GM18520 (cell line): Measurements from ENCODE around the gene RBM42.
"Not testable (repeated sequence)": the region's sequence is repeated elsewhere in the genome, so short reads cannot be mapped to it uniquely, and the experiment has no call there.

ENCODE experiments used
- ATAC-seq: cut with Tn5 transposase; IDR thresholded peaks from one replicate; pipeline ENCODE4 v1.9.1; 2021; ENCODE audit not compliant: unreplicated experiment

The RBM42 gene

DNA sequence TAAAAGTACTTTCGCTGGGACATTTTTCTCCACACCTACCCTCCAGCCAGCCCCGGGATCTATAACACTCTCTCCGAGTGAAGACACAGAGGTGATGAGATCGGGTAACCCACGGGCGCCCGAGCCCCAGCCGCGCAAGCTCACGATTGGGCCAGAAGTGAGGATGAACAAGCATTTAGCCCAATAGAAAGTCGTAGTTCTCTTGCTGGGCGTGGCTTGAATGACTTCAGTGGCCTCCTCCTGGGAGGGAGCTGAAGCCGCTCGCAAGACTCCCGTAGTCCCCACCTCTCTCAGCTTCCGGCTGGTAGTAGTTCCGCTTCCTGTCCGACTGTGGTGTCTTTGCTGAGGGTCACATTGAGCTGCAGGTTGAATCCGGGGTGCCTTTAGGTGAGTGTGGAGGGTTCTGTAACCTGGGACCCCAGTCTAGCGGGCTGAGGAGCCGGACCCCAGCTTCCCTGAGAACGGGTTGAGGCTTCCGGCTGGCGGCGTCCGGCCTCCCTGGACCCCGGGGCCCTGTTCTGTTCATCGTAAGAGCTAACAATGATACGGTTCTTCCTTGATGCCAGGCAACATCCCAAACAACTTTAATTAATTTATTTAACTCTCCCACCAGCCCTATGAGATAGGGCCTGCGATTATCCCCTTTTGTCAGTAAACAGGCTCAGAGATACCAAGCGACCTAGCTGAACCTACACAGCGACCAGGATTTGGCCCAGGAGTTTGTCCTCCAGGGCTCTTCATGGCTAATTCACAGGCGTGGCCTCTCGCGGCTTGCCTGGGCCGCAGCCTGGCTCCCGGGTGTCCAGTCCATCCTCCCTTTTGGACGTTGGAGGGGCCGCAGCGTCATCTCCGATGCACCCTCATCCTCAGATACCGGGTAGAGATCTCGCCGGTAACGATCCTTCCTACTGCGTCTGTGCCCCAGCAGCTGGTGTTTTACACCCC is 19.5 kb downstream of the RBM42 start, which contains the start of gene COX6B1:
Gene COX6B1, plus strand, starts transcription at position 307 of the 945 bp plus-strand sequence. CDS start 2,921 bp downstream, outside the sequence.
- peak; percentile 65 for ATAC-seq

DNA sequence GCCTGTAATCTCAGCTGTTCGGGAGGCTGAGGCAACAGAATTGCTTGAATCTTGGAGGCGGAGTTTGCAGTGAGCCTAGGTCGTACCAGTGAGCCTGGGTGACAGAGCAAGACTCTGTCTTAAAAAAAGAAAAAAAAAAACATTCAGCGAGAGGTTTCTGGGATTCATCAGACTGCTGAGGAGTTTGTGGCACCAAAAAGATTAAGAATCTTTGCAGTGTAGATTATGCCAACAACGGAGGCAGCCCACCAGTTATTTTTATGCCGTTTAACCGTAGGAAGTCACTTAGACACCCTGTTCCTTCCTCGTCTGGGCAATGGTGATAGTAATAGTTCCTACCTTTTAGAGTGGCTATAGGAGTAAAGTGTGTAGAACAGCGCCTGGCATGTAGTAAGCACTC is 21.7 kb downstream of the RBM42 start:
- ATAC-seq, result no peak

DNA sequence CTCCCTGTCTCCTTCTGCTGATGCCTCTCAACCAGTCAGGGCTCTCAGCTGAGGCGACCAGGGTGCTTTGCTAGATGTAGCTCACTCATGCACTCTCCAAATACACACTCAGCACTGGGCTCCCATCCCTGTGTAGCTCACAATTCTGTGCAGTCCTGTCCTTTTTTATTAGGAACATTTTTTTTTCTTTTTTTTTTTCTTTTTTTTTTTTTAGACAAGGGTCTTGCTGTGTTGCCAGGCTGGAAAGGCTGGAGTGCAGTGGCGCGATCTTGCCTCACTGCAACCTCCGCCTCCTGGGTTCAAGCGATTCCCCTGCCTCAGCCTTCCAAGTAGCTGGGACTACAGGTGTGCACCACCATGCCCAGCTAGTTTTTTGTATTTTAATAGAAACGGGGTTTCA is 26.0 kb downstream of the RBM42 start:
- not testable (repeated sequence) for ATAC-seq

DNA sequence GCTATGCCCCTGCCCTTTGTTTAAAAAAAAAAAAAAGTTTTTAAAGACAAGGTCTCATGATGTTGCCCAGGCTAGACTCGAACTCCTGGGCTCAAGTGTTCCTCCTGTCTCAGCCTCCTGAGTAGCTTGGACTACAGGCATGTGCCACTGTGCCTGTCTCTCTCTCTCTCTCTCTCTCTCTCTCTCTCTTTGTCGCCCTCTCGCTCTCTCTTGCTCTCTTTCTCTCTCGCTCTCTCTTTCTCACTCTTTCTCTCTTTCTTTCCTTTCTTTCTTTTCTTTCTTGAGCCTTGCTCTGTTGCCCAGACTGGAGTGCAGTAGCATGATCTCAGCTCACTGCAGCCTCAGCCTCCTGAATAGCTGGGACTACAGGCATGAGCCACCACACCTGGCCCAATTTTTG is 26.8 kb downstream of the RBM42 start:
- ATAC-seq, result no peak

DNA sequence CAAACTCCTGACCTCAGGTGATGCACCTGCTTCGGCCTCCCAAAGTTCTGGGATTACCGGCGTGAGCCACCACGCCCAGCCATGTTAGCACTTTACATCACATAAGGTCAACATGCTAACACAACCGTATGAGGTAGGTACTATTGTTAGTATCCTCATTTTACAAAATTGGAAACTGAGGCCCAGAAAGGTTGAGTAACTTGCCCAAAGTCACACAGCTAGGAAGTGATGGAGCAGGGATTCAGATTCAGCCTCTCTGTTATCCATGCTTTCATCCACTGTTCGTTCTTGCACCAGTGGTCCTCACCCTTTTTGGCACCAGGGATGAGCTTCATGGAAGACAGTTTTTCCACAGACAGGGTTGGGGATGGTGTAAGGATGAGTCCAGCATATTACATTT is 27.9 kb downstream of the RBM42 start:
- no peak for ATAC-seq

DNA sequence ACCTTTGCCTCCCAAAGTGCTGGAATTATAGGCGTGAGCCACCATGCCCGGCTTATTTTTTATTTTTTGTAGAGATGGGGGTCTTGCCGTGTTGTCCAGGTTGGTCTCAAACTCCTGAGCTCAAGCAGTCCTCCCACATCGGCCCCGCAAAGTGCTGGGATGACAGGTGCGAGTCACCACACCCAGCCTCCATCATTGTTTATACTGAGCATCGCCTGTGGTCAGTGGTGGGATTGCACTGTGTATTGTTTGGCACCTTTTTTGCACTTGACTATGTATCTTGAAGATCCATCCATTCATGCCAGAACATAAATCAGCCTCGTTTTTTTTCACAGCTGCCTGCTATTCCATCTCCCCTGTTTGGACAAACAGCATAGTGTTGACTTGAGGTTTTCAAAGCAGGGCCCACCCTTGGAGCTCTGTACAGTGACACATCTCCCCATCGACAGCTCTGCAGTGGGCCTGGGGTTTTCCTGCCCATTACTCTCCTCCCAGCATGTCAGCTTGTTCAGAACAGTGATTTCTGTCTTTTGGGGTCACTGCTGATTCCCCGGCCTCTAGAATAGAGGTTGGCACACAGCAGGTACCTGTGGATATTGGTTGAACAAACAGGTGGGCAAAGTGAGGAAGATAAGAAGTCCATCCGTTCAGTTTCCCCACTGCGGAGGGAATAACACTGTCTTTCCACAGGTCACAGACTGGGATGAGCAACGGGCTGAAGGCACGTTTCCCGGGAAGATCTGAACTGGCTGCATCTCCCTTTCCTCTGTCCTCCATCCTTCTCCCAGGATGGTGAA is 29.3 kb downstream of the RBM42 start:
- no peak for ATAC-seq

DNA sequence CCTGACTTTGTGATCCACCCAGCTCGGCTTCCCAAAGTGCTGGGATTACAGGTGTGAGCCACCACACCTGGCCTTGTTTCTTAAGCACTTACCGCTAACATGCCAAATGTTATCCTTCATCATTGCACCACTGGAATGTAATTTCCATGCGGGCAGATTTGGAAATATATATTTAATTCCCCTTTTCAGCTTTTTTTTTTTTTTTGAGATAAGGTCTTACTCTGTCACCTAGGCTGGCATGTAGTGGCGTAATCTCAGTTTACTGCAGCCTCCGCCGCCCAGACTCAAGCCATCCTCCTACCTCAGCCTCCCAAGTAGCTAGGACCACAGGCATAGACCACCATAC is 33.1 kb downstream of the RBM42 start:
- no peak for ATAC-seq

DNA sequence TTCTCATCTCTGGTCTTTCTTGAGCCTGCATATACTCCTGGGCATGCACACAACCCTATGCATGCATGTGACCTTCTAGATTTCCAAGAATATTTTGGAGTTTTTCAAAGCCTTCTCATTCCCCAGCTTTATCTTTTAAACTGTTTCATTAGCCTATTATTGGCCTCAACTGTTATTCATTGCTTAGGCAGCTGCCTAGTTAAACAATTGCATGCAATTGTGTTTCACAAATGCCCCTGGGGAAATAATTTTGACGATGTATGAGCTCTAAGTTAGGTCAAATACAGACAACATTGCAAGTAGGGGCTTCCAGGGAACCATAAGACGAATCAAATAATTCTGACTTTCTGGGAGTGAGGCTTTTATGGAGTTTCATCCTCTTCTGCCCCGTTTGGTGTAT is 35.1 kb downstream of the RBM42 start:
- no peak for ATAC-seq

DNA sequence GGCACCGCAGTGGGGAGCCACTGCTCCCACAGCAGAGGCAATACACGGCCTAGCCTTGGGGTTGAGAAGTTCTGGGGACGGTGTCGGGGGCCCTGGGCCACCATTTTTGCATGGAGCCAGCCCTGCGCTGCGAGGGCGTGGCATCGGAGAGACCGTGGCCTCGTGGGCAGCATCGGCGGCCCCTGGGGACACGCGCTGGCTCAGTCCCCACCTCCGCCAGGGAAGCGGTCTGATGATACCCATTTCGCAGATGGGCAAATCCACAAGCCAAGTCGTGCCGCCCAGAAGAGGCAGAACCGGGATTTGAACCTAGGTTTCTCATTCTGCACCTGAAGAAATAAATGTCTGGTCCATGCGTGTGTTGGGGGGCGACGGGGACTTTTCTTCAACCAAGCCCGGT is 36.3 kb downstream of the RBM42 start:
- ATAC-seq, result no peak

DNA sequence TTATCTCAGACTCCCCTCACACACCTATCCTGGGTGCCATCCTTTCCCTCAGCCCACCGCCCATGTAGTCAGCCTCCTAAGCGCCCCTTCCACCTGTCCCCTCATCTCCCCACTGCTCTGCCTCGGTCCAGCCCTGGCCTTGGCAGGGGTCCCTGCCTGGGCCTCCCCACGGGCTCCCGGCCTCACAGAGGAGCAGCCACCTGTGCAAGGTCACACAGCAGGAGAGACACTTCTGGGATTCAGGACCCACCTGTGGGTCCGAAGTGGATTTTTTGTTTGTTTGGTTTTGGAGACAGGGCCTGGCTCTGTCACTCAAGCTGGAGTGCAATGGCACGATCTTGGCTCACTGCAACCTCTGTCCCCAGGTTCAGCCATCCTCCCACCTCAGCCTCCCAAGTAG is 36.8 kb downstream of the RBM42 start:
- ATAC-seq, result no peak

DNA sequence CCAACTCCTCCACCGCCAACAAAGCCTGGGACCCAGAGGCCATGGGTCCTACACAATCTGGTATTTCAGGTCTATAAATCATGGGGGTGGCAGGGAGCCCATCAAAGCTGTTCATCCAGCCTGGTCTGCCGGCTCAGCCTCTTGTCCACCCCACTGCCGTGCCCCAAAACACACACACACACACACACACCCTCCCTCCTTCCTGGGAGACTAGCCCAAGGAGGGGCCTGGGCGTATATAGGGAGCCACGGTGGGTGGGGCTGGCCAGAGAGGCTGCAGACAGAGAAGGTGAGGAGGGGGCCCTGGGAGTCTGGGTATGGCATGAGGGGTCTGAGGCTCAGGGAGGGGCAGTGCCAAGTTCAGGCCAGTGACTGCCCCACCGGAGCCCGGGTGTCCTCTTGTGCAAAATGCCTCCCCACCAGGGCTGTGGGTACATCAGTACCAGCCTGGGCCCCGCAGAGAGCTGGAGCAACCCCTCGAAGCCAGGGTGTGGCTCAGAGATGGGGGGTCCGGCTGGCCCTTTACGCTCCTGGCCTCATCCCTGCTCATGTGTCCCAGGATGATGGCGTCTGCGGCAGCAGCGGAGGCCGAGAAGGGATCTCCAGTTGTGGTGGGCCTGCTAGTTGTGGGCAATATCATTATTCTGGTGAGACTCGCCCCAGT is 37.5 kb downstream of the RBM42 start, which contains the start of gene UPK1A:
Gene UPK1A, plus strand, starts transcription at position 267 of the 663 bp plus-strand sequence. Its CDS starts 296 bp downstream, at position 563.
- ATAC-seq, result no peak

DNA sequence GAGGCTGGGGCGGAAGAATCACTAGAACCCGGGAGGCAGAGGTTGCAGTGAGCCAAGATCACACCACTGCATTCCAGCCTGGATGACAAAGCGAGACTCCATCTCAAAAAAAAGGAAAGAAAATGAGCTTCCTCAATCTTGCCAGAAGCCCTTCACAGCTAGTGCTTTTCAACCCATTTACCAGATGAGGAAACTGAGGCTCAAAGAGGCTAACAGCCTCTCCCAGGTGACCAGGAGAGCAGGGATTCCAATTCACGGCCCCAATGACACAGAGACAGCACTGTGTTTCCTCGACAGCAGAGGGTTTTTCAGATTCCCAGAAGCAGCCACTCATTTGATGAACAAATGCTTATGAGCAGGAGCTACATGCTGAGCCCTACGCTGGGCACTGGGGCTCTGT is 40.7 kb downstream of the RBM42 start:
- ATAC-seq, result no peak

DNA sequence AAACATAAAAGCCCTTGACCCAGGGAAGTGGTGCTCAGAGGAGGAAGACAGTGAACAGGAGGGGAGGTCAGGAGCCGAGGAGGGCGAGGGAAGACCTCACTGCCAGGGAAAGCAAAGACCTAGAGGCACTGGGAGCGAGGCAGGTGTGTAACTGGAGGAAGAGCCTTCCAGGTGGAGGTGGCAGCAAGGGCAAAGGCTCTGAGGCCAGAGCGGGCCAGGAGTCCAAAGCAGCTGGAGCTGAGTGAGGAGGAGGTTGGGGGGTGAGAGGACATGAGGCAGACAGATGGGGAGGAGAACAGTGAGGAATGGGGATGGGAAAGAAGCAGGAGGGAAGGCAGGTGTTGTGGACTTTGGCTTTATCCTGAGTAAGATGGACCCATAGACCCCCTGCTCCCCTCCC is 41.1 kb downstream of the RBM42 start:
- ATAC-seq, result no peak

DNA sequence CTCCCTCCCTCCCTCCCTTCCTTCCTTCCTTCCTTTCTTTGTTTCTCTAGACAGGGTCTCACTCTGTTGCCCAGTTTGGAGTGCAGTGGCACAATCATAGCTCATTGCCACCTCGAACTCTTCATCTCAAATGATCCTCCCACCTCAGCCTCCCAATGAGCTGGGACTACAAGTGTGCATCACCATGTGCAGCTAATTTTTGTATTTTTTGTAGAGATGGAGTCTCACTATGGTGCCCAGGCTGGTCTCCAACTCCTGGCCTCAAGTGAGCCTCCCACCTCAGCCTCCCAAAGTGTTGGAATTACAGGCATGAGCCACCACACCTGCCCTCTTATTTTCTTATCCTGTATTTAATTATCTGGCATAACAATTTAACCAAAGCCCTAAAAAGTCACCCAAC is 41.9 kb downstream of the RBM42 start:
- no peak for ATAC-seq

DNA sequence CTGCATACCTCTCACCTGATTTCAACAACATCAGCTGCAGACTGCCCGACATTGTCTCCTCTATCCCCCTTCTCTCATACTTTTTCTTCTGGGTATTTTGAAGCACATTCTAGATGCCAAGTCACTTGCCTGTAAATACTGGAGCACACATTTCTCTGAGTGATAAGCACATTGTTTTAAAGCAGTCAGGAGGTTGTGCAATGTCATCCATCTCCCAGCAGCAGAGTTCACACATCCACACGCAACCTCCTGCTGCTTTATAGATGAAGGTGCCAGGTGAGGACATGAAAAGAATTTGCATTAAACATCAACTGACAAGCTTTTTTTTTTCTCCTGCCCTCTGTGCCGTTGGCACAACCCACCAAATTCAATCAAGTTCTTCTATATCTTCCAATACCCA is 43.0 kb downstream of the RBM42 start:
- ATAC-seq, result no peak

DNA sequence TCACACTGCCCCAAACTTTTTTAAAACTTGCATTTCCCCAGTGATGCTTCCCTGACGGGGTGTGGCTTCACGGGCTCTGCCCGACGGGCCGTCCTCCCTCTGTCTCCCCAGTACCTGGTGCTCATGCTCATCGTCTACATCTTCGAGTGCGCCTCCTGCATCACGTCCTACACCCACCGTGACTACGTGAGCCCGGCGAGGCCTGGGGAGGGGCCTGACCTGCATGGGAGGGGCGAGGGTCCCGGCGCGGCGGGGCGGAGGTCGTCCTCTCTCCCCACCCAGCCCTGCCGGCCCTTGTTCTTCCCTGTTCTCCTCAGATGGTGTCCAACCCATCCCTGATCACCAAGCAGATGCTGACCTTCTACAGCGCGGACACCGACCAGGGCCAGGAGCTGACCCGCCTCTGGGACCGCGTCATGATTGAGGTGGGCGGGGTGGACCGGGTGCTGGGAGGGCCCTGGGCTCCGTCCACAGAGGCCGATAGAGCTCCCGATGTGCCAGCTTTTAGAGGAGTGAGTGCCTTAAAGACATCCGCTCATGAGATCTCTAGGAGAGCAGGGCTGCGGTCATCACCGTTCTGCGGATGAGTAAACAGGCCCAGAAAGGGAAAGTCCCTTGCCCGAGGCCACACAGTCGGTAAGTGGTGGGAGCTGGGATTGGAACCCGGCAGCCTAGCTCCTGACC is 44.4 kb downstream of the RBM42 start:
- no peak for ATAC-seq

DNA sequence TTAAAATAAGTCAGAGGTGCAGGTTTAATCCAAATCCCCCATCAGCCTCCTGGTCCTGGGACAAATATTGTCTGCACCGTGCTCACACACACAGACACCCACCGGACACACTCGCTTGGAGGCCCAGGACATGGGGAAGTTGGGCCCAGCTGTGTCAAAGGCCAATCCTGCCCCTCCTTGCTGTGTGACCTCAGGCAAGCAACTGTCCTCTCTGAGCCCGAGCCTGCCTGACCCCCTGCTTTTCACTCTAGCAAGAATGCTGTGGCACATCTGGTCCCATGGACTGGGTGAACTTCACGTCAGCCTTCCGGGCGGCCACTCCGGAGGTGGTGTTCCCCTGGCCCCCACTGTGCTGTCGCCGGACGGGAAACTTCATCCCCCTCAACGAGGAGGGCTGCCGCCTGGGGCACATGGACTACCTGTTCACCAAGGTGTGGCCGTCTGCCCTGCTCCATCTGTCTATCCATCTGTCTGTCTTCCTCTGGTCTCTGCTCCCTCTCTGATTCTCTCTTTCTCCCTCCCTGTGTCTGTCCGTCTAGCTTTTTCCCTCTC is 46.8 kb downstream of the RBM42 start:
- ATAC-seq, result no peak
